GM12892 (cell line): ENCODE data around the gene TEFM.

Experiments
- POLR2A ChIP-seq: IDR thresholded peaks from 2 replicates; pipeline ENCODE4 v1.6.1; 2011; ENCODE audit warnings: low read depth, low read length, control low read depth
- POLR2AphosphoS5 ChIP-seq: IDR thresholded peaks from 2 replicates; pipeline ENCODE4 v1.6.1; 2011; ENCODE audit warnings: low read depth, low read length, control low read depth
- TAF1 ChIP-seq: IDR thresholded peaks from 2 replicates; pipeline ENCODE4 v1.6.1; 2011; ENCODE audit warnings: low read depth, mild to moderate bottlenecking, control low read depth, low read length, borderline replicate concordance

DNA sequence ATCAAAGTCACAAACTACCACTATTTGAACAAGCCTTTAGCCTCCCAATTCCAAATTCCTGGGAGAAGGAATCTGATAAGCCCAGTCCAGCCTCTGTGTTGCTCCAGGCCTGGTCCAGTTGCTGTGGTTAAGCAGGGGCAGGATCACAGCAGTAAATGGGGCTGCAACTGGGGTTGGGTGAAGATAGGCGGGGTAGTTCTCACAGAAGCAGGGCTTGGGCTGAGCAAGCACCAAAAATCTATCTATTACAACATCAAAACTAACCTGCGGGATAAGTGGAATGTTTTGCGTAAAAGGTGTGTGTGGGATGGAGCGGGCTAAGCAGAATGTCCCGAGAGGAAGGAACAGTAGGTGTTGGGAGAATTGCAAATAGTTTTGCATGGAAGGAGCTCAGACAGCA, 41.8 kb upstream of the TEFM start:
- TF ChIP-seq POLR2AphosphoS5 (no peak), POLR2A (no peak), TAF1 (no peak)
